H1 (cell line): ENCODE measurements around the gene CSF1. TPM values are rescaled to one million over a fixed set of nuclear protein-coding genes. Genes with fewer than 3 reads are reported as not detected.

ENCODE experiments used
- CTCF ChIA-PET: fragments of 300-600 bp; sonication (Branson Sonifier 250); formaldehyde crosslinking; loops from one replicate; lab custom pipeline; 2021; ENCODE audit not compliant: partially characterized antibody; lab: Charles Lee
- POLR2A ChIA-PET: fragments of 300-600 bp; sonication (Branson Sonifier 250); formaldehyde crosslinking; loops from one replicate; lab custom pipeline; 2021; ENCODE audit warnings: inconsistent platforms; ENCODE audit not compliant: partially characterized antibody; lab: Charles Lee
- DNase-seq, 2 experiments: peaks; one replicate each; pipeline versions ENCODE4 v3.0.0 to v3.0.0-alpha.2; 2010 to 2022; ENCODE audit warnings: low spot score in 2 of 2, low read depth in 1 of 2, mixed read lengths in 1 of 2
- FAIRE-seq: peaks from 2 replicates; lab custom pipeline; 2011; peaks lifted over from hg19 to GRCh38; lab: Jason Lieb, UNC
- H2AFZ ChIP-seq: 2 replicates; pipeline ENCODE4 v1.8.1; 2012; ENCODE audit warnings: low read length, inconsistent platforms
- H2AK5ac ChIP-seq: 2 replicates; pipeline ENCODE4 v1.6.1; 2013; ENCODE audit warnings: low read depth, low read length
- H2BK120ac ChIP-seq: replicated peaks from 2 replicates; pipeline ENCODE3; 2013; ENCODE audit warnings: low read depth, low read length, inconsistent platforms
- H2BK12ac ChIP-seq: 2 replicates; pipeline ENCODE4 v1.6.1; 2013; ENCODE audit warnings: low read depth, low read length
- H2BK15ac ChIP-seq: 2 replicates; pipeline ENCODE4 v1.6.1; 2013; ENCODE audit warnings: low read length
- H2BK20ac ChIP-seq: 2 replicates; pipeline ENCODE4 v1.6.1; 2013; ENCODE audit warnings: low read length
- H2BK5ac ChIP-seq: 2 replicates; pipeline ENCODE4 v1.6.1; 2013; ENCODE audit warnings: low read depth, low read length
- H3K14ac ChIP-seq: 2 replicates; pipeline ENCODE4 v1.6.1; 2013; ENCODE audit warnings: inconsistent platforms; ENCODE audit not compliant: insufficient read length
- H3K18ac ChIP-seq: 2 replicates; pipeline ENCODE4 v1.6.1; 2013; ENCODE audit warnings: low read length; ENCODE audit errors: extremely low read depth
- H3K23ac ChIP-seq: 2 replicates; pipeline ENCODE4 v1.6.1; 2013; ENCODE audit warnings: inconsistent platforms; ENCODE audit not compliant: insufficient read length
- H3K23me2 ChIP-seq: 2 replicates; pipeline ENCODE4 v1.6.1; 2013; ENCODE audit warnings: low read depth, low read length
- H3K27ac ChIP-seq: 2 replicates; pipeline ENCODE4 v1.6.1; 2011; ENCODE audit warnings: low read depth, low read length, inconsistent platforms
- H3K27me3 ChIP-seq, 4 experiments: replicated peaks in 1 of 4; 1 replicate in 1 of 4; 2 replicates in 3 of 4; pipeline versions ENCODE4 v1.6.1 to v1.8.1; 2011 to 2013; ENCODE audit warnings: low read length in 3 of 4, mild to moderate bottlenecking in 3 of 4, inconsistent platforms in 2 of 4, mixed read lengths in 2 of 4, moderate library complexity in 1 of 4; ENCODE audit not compliant: control insufficient read depth in 3 of 4, insufficient read depth in 3 of 4; ENCODE audit errors: extremely low read depth in 1 of 4
- H3K36me3 ChIP-seq, 4 experiments: 2 replicates each; pipeline versions ENCODE4 v1.6.1 to v1.8.1; 2011 to 2013; ENCODE audit warnings: mild to moderate bottlenecking in 4 of 4, low read length in 3 of 4, moderate library complexity in 2 of 4, control low read depth in 1 of 4, inconsistent platforms in 1 of 4; ENCODE audit not compliant: insufficient read depth in 4 of 4, control insufficient read depth in 2 of 4
- H3K4ac ChIP-seq: replicated peaks from 2 replicates; pipeline ENCODE3; 2013; ENCODE audit warnings: low read length, low read depth, mixed read lengths, inconsistent platforms; ENCODE audit not compliant: insufficient read length
- H3K4me1 ChIP-seq, 4 experiments: replicated peaks in 1 of 4; 1 replicate in 1 of 4; 2 replicates in 3 of 4; pipeline versions ENCODE4 v1.6.1 to v1.8.1; 2011 to 2013; ENCODE audit warnings: low read length in 3 of 4, inconsistent platforms in 2 of 4, mixed read lengths in 1 of 4; ENCODE audit not compliant: insufficient read depth in 4 of 4, control insufficient read depth in 3 of 4
- H3K4me2 ChIP-seq, 2 experiments: 2 replicates each; pipeline versions ENCODE4 v1.6.1 to v1.8.1; 2011 to 2013; ENCODE audit warnings: low read depth in 2 of 2, low read length in 2 of 2, control low read depth in 1 of 2, inconsistent platforms in 1 of 2, mild to moderate bottlenecking in 1 of 2; ENCODE audit not compliant: insufficient read depth in 1 of 2
- H3K4me3 ChIP-seq, 4 experiments: fragments of 200-600, 300-600 bp in 1 of 4; sonication (generic), shearing (Covaris generic), sonication (Bioruptor Twin) in 1 of 4; 2 replicates each; pipeline versions ENCODE4 v1.5.1 to v1.8.1; 2011 to 2016; ENCODE audit warnings: low read length in 4 of 4, low read depth in 3 of 4, control low read depth in 2 of 4, inconsistent platforms in 2 of 4, mild to moderate bottlenecking in 2 of 4, mixed read lengths in 1 of 4, moderate library complexity in 1 of 4; ENCODE audit not compliant: insufficient read depth in 2 of 4; ENCODE audit errors: extremely low read depth in 1 of 4
- H3K56ac ChIP-seq: replicated peaks from 2 replicates; pipeline ENCODE3; 2013; ENCODE audit warnings: low read depth, mild to moderate bottlenecking, mixed read lengths, low read length, inconsistent platforms; ENCODE audit not compliant: insufficient read length
- H3K79me1 ChIP-seq: 2 replicates; pipeline ENCODE4 v1.6.1; 2013; ENCODE audit warnings: low read depth, low read length, control low read depth
- H3K79me2 ChIP-seq, 2 experiments: 2 replicates each; pipeline versions ENCODE4 v1.6.1 to v1.8.1; 2012 to 2013; ENCODE audit warnings: low read length in 2 of 2, mild to moderate bottlenecking in 2 of 2, inconsistent platforms in 1 of 2; ENCODE audit not compliant: insufficient read depth in 2 of 2, control insufficient read depth in 1 of 2
- H3K9ac ChIP-seq, 4 experiments: replicated peaks in 1 of 4; 1 replicate in 1 of 4; 2 replicates in 3 of 4; pipeline versions ENCODE4 v1.6.1 to v1.8.1; 2011 to 2013; ENCODE audit warnings: low read depth in 3 of 4, low read length in 3 of 4, control low read depth in 2 of 4, mild to moderate bottlenecking in 2 of 4, moderate library complexity in 2 of 4, inconsistent platforms in 1 of 4; ENCODE audit errors: extremely low read depth in 1 of 4
- H3K9me3 ChIP-seq, 2 experiments: 2 replicates each; pipeline versions ENCODE4 v1.6.1 to v1.8.1; 2012 to 2013; ENCODE audit warnings: mild to moderate bottlenecking in 2 of 2, moderate library complexity in 2 of 2, control low read depth in 1 of 2, inconsistent platforms in 1 of 2, low read depth in 1 of 2, low read length in 1 of 2, mixed read lengths in 1 of 2; ENCODE audit not compliant: insufficient read depth in 2 of 2
- H4K20me1 ChIP-seq, 2 experiments: replicated peaks in 1 of 2; 2 replicates each; pipeline versions ENCODE3 to v1.8.1; 2011 to 2013; ENCODE audit warnings: inconsistent platforms in 2 of 2, low read length in 2 of 2, mild to moderate bottlenecking in 1 of 2; ENCODE audit not compliant: insufficient read depth in 2 of 2, control insufficient read depth in 1 of 2
- H4K5ac ChIP-seq: 2 replicates; pipeline ENCODE4 v1.6.1; 2013; ENCODE audit warnings: low read length, low read depth, mixed read lengths, inconsistent platforms; ENCODE audit not compliant: insufficient read length
- H4K8ac ChIP-seq: 2 replicates; pipeline ENCODE4 v1.8.0; 2013; ENCODE audit warnings: mild to moderate bottlenecking, moderate library complexity, low read length, inconsistent platforms; ENCODE audit not compliant: insufficient read depth; ENCODE audit errors: extremely low read depth
- H4K91ac ChIP-seq: replicated peaks from 2 replicates; pipeline ENCODE3; 2013; ENCODE audit warnings: low read length, mixed read lengths, inconsistent platforms; ENCODE audit not compliant: insufficient read length
- EP300 ChIP-seq, 2 experiments: IDR thresholded peaks; 1 replicate in 1 of 2; 2 replicates in 1 of 2; pipeline ENCODE4 v1.6.1; 2011 to 2012; ENCODE audit warnings: low read depth in 2 of 2, low read length in 2 of 2, mild to moderate bottlenecking in 2 of 2, borderline replicate concordance in 1 of 2, inconsistent platforms in 1 of 2, moderate library complexity in 1 of 2
- JUND ChIP-seq: IDR thresholded peaks from 2 replicates; pipeline ENCODE4 v1.6.1; 2011; ENCODE audit warnings: mild to moderate bottlenecking, improper control_type of control experiment, low read length
- NANOG ChIP-seq: IDR thresholded peaks from 2 replicates; pipeline ENCODE4 v1.6.1; 2011; ENCODE audit warnings: low read length, low read depth, mild to moderate bottlenecking, inconsistent platforms; ENCODE audit not compliant: insufficient read depth, poor library complexity, severe bottlenecking
- RXRA ChIP-seq: IDR thresholded peaks from 2 replicates; pipeline ENCODE4 v1.6.1; 2011; ENCODE audit warnings: low read depth, mild to moderate bottlenecking, low read length, moderate library complexity; ENCODE audit not compliant: insufficient read depth
- whole genome bisulfite sequencing, 2 experiments: shearing (Covaris generic) in 1 of 2; methylation state at CpG; one replicate each; pipeline versions ENCODE4 v1.1.6 to v1.1.7; 2013 to 2015; ENCODE audit warnings: low lambda C conversion rate in 2 of 2, mixed read lengths in 2 of 2, inconsistent platforms in 1 of 2, low coverage in 1 of 2, missing lambda C conversion rate in 1 of 2; ENCODE audit not compliant: insufficient replicate concordance in 2 of 2, insufficient coverage in 1 of 2, insufficient read length in 1 of 2; ENCODE audit errors: extremely low coverage in 1 of 2, missing lambda C conversion rate in 1 of 2; 5-methylcytosine and 5-hydroxymethylcytosine counted together
- polyA plus RNA-seq, 7 experiments: library from polyadenylated mRNA; depleted of rRNA in 3 of 7; stranded (reverse) in 5 of 7; unstranded in 2 of 7; fragments of >200 nt in 5 of 7; fragments of 200-250 nt in 2 of 7; gene quantifications; 1 replicate in 5 of 7; 2 replicates in 1 of 7; 4 replicates in 1 of 7; pipeline versions ENCODE4 v1.2.1 to v1.2.3, GENCODE V29; 2011 to 2013; ENCODE audit warnings: missing spikeins in 2 of 7, mixed read lengths in 2 of 7
- total RNA-seq: library from RNA; stranded (reverse); fragmentation: NEBNext Ultra II Directional; extraction: Animal tissue kit (Norgen Biotek cat#: 25700); gene quantifications from 2 replicates; pipeline ENCODE4 v1.2.1, GENCODE V29; 2021

The CSF1 gene
- total and polyA plus RNA-seq, 2 of the 8 experiments (the other 6 are each of a cell fraction or from before 2014, with no cell fraction given), result 3.3 to 5.4 TPM

DNA sequence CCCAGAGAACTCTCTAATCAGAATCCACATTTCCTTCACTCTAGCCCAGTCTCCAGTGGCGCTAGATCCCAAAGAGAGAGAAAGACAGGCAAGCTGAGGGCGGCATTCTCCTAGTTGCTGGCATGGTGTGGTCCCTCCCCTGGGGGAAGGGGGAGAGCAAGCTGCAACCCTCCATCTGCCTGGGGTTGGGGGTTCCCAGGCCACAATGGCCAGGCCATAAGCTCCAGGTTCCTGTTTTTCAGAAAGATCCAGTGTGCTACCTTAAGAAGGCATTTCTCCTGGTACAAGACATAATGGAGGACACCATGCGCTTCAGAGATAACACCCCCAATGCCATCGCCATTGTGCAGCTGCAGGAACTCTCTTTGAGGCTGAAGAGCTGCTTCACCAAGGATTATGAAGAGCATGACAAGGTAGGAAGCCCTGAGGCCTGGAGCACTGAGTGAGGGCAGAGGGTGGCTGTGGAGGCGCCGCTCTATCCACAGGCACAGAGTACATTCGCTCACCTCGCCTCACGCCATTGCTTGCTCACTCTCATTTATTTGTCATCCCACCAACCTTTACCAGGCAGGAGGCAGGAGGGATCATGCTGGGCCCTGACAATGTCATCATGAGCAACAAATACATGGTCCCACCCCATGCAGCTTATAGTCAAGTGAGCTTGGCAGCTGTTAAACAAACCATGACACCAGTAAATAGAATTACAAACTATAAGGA is 6.6 kb downstream of the CSF1 start:
- H3K18ac ChIP-seq, result no peak overlapping the region
- TF ChIP-seq JUND (no peak), EP300 (IDR thresholded peaks at IDR 0.05; ENCODE audit: borderline replicate concordance in 1 of 2, low read depth in 2 of 2, low read length in 2 of 2) (no peak), RXRA (no peak), NANOG (no peak)
- no peak overlapping the region for H3K4me2 ChIP-seq
- H3K9ac ChIP-seq, result no peak overlapping the region
- H2BK15ac ChIP-seq, result no peak overlapping the region
- no peak overlapping the region for H2AFZ ChIP-seq
- no peak for FAIRE-seq
- H3K79me1 ChIP-seq, result no peaks in the 10 kb centered on the region
- no peak overlapping the region for H3K4me3 ChIP-seq
- H2BK5ac ChIP-seq, result no peak overlapping the region
- no peak overlapping the region for H4K8ac ChIP-seq
- H3K56ac ChIP-seq, result no peak overlapping the region
- H3K27ac ChIP-seq, result no peak overlapping the region
- DNase-seq, result no peak
- no peak overlapping the region for H3K4ac ChIP-seq
- no peak overlapping the region for H2BK20ac ChIP-seq
- H4K91ac ChIP-seq, result no peak overlapping the region
- no peak overlapping the region for H2BK120ac ChIP-seq
- H2BK12ac ChIP-seq, result no peak overlapping the region
- no peak overlapping the region for H3K23ac ChIP-seq
- peaks cover 0 to 6% (median 1%) of the 10 kb centered on the region in 4 experiments; a peak in 5 of 7 replicates for H3K4me1 ChIP-seq
- no peak overlapping the region for H3K14ac ChIP-seq
- H3K27me3 ChIP-seq, result peaks cover 0 to 4% (median 3%) of the 10 kb centered on the region in 4 experiments; a peak in 6 of 7 replicates
- no peaks in the 10 kb centered on the region for H3K23me2 ChIP-seq
- CTCF ChIA-PET, result interaction anchor here (1.1 to 20.1 kb wide), 15 partner anchors 10 to 143 kb away, joined by 3 to 333 read pairs (median 4); partner anchors contain the start of gene AHCYL1
- H4K5ac ChIP-seq, result no peak overlapping the region
- POLR2A ChIA-PET, result interaction anchor here (0.8 kb wide), 1 partner anchor 65 kb away, joined by 3 read pairs; no protein-coding TSS in a partner anchor
- peaks cover 0 to 4% of the 10 kb centered on the region in 2 experiments for H4K20me1 ChIP-seq
- 87% methylated on average over 9 of the region's 9 CpGs; no CpG with 5 or more reads in 1 of the 2 experiments for WGBS, 2 experiments
- peaks cover 0 to 2% (median 0%) of the 10 kb centered on the region in 4 experiments; a peak in 3 of 8 replicates for H3K36me3 ChIP-seq
- H3K79me2 ChIP-seq, result no peaks in the 10 kb centered on the region
- no peak overlapping the region for H2AK5ac ChIP-seq
- no peaks in the 10 kb centered on the region for H3K9me3 ChIP-seq
